ENCODE data around the gene ANKRD63. TPM values are rescaled to one million over a fixed set of nuclear protein-coding genes. Genes with fewer than 3 reads are reported as not detected.
A peak's percentile ranks its signal among the peaks of the same experiment; 100 is the strongest.

ANKRD63 gene
- total RNA-seq, 1 donor from 2014 or later: 0.25 TPM

GRCh38 chr15:40286061-40286532 is 3.2 kb upstream of the ANKRD63 start:
- no peak for TF ChIP-seq CTCF (IDR thresholded peaks at IDR 0.05)
- Mint-ChIP-seq H3K27ac (ENCODE audit: unreplicated experiment) (no peak overlapping the region), H3K9me3 (ENCODE audit: low read depth) (no peaks in the 10 kb centered on the region), H3K4me1 (ENCODE audit: low read depth) (peaks cover 15% of the 10 kb centered on the region), H3K36me3 (ENCODE audit: low read depth) (no peaks in the 10 kb centered on the region), H3K27me3 (ENCODE audit: low read depth) (peaks cover 3% of the 10 kb centered on the region), H3K4me3 (ENCODE audit: unreplicated experiment) (no peak overlapping the region)
- no peak for DNase-seq (ENCODE audit: low spot score)

GRCh38 chr15:40285554-40286011 is 2.7 kb upstream of the ANKRD63 start:
- peaks cover 4% of the 10 kb centered on the region for H3K27me3 Mint-ChIP-seq (ENCODE audit: low read depth)
- no peak for DNase-seq (ENCODE audit: low spot score)
- no peaks in the 10 kb centered on the region for H3K36me3 Mint-ChIP-seq (ENCODE audit: low read depth)
- H3K9me3 Mint-ChIP-seq (ENCODE audit: low read depth): no peaks in the 10 kb centered on the region
- H3K27ac Mint-ChIP-seq (ENCODE audit: unreplicated experiment): no peak overlapping the region
- peaks cover 15% of the 10 kb centered on the region for H3K4me1 Mint-ChIP-seq (ENCODE audit: low read depth)
- no peak overlapping the region for H3K4me3 Mint-ChIP-seq (ENCODE audit: unreplicated experiment)
- TF ChIP-seq CTCF (IDR thresholded peaks at IDR 0.05): no peak

GRCh38 chr15:40285151-40285550 is 2.3 kb upstream of the ANKRD63 start:
- DNase-seq (ENCODE audit: low spot score): no peak
- Mint-ChIP-seq H3K27me3 (ENCODE audit: low read depth) (peaks cover 4% of the 10 kb centered on the region), H3K36me3 (ENCODE audit: low read depth) (no peaks in the 10 kb centered on the region), H3K4me1 (ENCODE audit: low read depth) (peaks cover 12% of the 10 kb centered on the region), H3K4me3 (ENCODE audit: unreplicated experiment) (no peak overlapping the region), H3K27ac (ENCODE audit: unreplicated experiment) (no peak overlapping the region), H3K9me3 (ENCODE audit: low read depth) (no peaks in the 10 kb centered on the region)
- no peak for TF ChIP-seq CTCF (IDR thresholded peaks at IDR 0.05)

- peak overlapping the region; percentile 13 for H3K4me3 Mint-ChIP-seq (ENCODE audit: unreplicated experiment)
- peaks cover 10% of the 10 kb centered on the region for H3K4me1 Mint-ChIP-seq (ENCODE audit: low read depth)
- no peaks in the 10 kb centered on the region for H3K9me3 Mint-ChIP-seq (ENCODE audit: low read depth)
- DNase-seq (ENCODE audit: low spot score): no peak
- no peak for TF ChIP-seq CTCF (IDR thresholded peaks at IDR 0.05)
- no peaks in the 10 kb centered on the region for H3K36me3 Mint-ChIP-seq (ENCODE audit: low read depth)
- H3K27me3 Mint-ChIP-seq (ENCODE audit: low read depth): peaks cover 9% of the 10 kb centered on the region
- no peak overlapping the region for H3K27ac Mint-ChIP-seq (ENCODE audit: unreplicated experiment)
Measured at GRCh38 chr15:40283615-40284300, 894 bp upstream of the ANKRD63 start.

GRCh38 chr15:40282147-40282868 is 556 bp downstream of the ANKRD63 start:
- Mint-ChIP-seq H3K4me1 (ENCODE audit: low read depth) (peaks cover 10% of the 10 kb centered on the region), H3K27ac (ENCODE audit: unreplicated experiment) (no peak overlapping the region), H3K27me3 (ENCODE audit: low read depth) (peaks cover 17% of the 10 kb centered on the region), H3K4me3 (ENCODE audit: unreplicated experiment) (peak overlapping the region; percentile 62), H3K9me3 (ENCODE audit: low read depth) (no peaks in the 10 kb centered on the region), H3K36me3 (ENCODE audit: low read depth) (no peaks in the 10 kb centered on the region)
- no peak for DNase-seq (ENCODE audit: low spot score)
- peak; percentile 77 for TF ChIP-seq CTCF (IDR thresholded peaks at IDR 0.05)

Measured in chondrocyte (in vitro differentiated cells).